ENCODE data around the gene KIF1C.

- TF ChIP-seq, protein P1, sequence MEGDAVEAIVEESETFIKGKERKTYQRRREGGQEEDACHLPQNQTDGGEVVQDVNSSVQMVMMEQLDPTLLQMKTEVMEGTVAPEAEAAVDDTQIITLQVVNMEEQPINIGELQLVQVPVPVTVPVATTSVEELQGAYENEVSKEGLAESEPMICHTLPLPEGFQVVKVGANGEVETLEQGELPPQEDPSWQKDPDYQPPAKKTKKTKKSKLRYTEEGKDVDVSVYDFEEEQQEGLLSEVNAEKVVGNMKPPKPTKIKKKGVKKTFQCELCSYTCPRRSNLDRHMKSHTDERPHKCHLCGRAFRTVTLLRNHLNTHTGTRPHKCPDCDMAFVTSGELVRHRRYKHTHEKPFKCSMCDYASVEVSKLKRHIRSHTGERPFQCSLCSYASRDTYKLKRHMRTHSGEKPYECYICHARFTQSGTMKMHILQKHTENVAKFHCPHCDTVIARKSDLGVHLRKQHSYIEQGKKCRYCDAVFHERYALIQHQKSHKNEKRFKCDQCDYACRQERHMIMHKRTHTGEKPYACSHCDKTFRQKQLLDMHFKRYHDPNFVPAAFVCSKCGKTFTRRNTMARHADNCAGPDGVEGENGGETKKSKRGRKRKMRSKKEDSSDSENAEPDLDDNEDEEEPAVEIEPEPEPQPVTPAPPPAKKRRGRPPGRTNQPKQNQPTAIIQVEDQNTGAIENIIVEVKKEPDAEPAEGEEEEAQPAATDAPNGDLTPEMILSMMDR (IDR thresholded peaks at IDR 0.05), result no peak
- no peak for TF ChIP-seq POLR2AphosphoS5 (IDR thresholded peaks at IDR 0.05)
- no peak for TF ChIP-seq EP300 (IDR thresholded peaks at IDR 0.05)
- TF ChIP-seq POLR2A (IDR thresholded peaks at IDR 0.05), result no peak
These were observed 26.9 kb downstream of the KIF1C start for GRCh38 chr17:5024604-5025003.
